OCI-LY7 (cell line): Measurements from ENCODE around the gene DDX20.

ENCODE experiments used
- CTCF ChIP-seq: fragments of 200-600 bp; sonication (generic); conservative IDR thresholded peaks from 2 replicates; pipeline ENCODE4 v1.5.1; 2014; ENCODE audit warnings: mild to moderate bottlenecking, antibody characterized with exemption, low read length, moderate library complexity, mixed read lengths
- EZH2phosphoT487 ChIP-seq: fragments of 200-600 bp; sonication (generic); IDR thresholded peaks from 2 replicates; pipeline ENCODE4 v1.6.1; 2018; ENCODE audit warnings: low read depth, borderline replicate concordance, mild to moderate bottlenecking, mixed run types, antibody characterized with exemption, low read length, moderate library complexity, mixed read lengths

- no peak for TF ChIP-seq CTCF
- TF ChIP-seq EZH2phosphoT487, result no peak
These were observed 23.8 kb downstream of the DDX20 start for GRCh38 chr1:111779546-111779945.
